Effector CD8-positive, alpha-beta T cell (primary cell): ENCODE measurements around the gene FCRL2.

Experiments used
- DNase-seq: peaks from one replicate; lab custom pipeline; 2025; lab: John Stamatoyannopoulos, UW
- total RNA-seq, 4 experiments: gene quantifications; one replicate each; lab custom pipeline; 2026; lab: John Stamatoyannopoulos, UW

FCRL2 gene
- 0 to 0.97 (median 0.18) reads per million in 4 experiments for total RNA-seq

GRCh38 chr1:157776971-157777391 lies at the start of gene FCRL2:
TSS of gene FCRL2 (minus strand) at chr1:157777132. CDS start at chr1:157777073, 59 bp downstream.
- DNase-seq, result no peak

- DNase-seq, result no peak
Measured at GRCh38 chr1:157820299-157820698, 43.4 kb upstream of the FCRL2 start.

GRCh38 chr1:157819896-157820295 lies 43.0 kb upstream of the FCRL2 start, which contains the start of gene FCRL1:
TSS of gene FCRL1 (minus strand) at chr1:157820120. CDS start at chr1:157820037, 83 bp downstream.
- no peak for DNase-seq

GRCh38 chr1:157819215-157819614 lies 42.3 kb upstream of the FCRL2 start:
- DNase-seq, result no peak

GRCh38 chr1:157813269-157813668 lies 36.3 kb upstream of the FCRL2 start:
- no peak for DNase-seq

GRCh38 chr1:157806431-157807149 lies 29.7 kb upstream of the FCRL2 start:
- no peak for DNase-seq

GRCh38 chr1:157803851-157804250 lies 26.9 kb upstream of the FCRL2 start:
- DNase-seq, result no peak

- no peak for DNase-seq
Measured at GRCh38 chr1:157799996-157800395, 23.1 kb upstream of the FCRL2 start.

- no peak for DNase-seq
Measured at GRCh38 chr1:157798211-157798610, 21.3 kb upstream of the FCRL2 start.

- no peak for DNase-seq
Measured at GRCh38 chr1:157785248-157785647, 8.3 kb upstream of the FCRL2 start.

- DNase-seq, result no peak
Measured at GRCh38 chr1:157784801-157785200, 7.9 kb upstream of the FCRL2 start.

- no peak for DNase-seq
Measured at GRCh38 chr1:157782931-157783330, 6.0 kb upstream of the FCRL2 start.

GRCh38 chr1:157781048-157781447 lies 4.1 kb upstream of the FCRL2 start:
- DNase-seq, result no peak

- no peak for DNase-seq
Measured at GRCh38 chr1:157775101-157775870, 1.6 kb downstream of the FCRL2 start.

GRCh38 chr1:157774412-157774811 lies 2.5 kb downstream of the FCRL2 start:
- DNase-seq, result no peak

- no peak for DNase-seq
Measured at GRCh38 chr1:157773493-157774350, 3.2 kb downstream of the FCRL2 start.

- no peak for DNase-seq
Measured at GRCh38 chr1:157771661-157772425, 5.1 kb downstream of the FCRL2 start.

GRCh38 chr1:157770442-157771043 lies 6.4 kb downstream of the FCRL2 start:
- no peak for DNase-seq

- no peak for DNase-seq
Measured at GRCh38 chr1:157766792-157767191, 10.1 kb downstream of the FCRL2 start.

- no peak for DNase-seq
Measured at GRCh38 chr1:157758018-157758417, 18.9 kb downstream of the FCRL2 start.

GRCh38 chr1:157753611-157754010 lies 23.3 kb downstream of the FCRL2 start:
- no peak for DNase-seq
